ENCODE results near the gene HMGCS2.

The HMGCS2 gene

DNA sequence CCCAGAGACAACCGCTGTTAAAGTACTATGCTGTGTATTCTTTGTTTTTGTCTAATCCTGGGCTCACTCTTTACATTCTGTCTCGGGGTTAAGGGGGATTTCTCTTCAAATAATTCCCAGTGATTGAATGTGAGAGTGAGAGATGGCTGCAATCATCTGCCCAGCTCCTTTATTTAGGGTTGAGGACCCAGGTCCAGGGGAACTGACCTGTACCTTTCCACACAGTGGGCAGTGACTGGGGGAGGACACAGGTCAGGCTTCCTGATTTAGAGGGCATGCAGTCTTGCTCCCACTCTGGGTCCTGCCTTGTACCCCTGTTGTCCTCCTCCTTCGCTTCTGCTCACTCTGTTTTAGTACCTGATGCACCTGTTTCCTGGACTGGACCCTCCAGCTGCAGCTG, 35.0 kb downstream of the HMGCS2 start:
- no peak overlapping the region for H3K9ac ChIP-seq (ENCODE audit: low read depth in 1 of 2, low read length in 2 of 2)
- no peaks in the 10 kb centered on the region for H3K27me3 ChIP-seq (ENCODE audit: control insufficient read depth in 1 of 2, insufficient read depth in 2 of 2, low read length in 2 of 2)
- H3K36me3 ChIP-seq (ENCODE audit: control insufficient read depth in 1 of 2, insufficient read depth in 2 of 2, low read length in 2 of 2), result no peaks in the 10 kb centered on the region
- no peak overlapping the region for H3K27ac ChIP-seq (ENCODE audit: low read depth, low read length)
- H3K4me3 ChIP-seq (ENCODE audit: low read depth in 1 of 2, low read length in 2 of 2), result no peak overlapping the region
- H3K4me1 ChIP-seq (ENCODE audit: control insufficient read depth in 1 of 2, insufficient read depth in 2 of 2, low read length in 2 of 2), result peaks cover 12 to 16% of the 10 kb centered on the region in 2 donors
- no peaks in the 10 kb centered on the region for H3K9me3 ChIP-seq (ENCODE audit: control insufficient read depth in 1 of 2, low read length in 2 of 2)

- H3K27ac ChIP-seq (ENCODE audit: low read depth, low read length), result no peak overlapping the region
- no peak overlapping the region for H3K4me3 ChIP-seq (ENCODE audit: low read depth in 1 of 2, low read length in 2 of 2)
- no peak overlapping the region for H3K9ac ChIP-seq (ENCODE audit: low read depth in 1 of 2, low read length in 2 of 2)
- H3K36me3 ChIP-seq (ENCODE audit: control insufficient read depth in 1 of 2, insufficient read depth in 2 of 2, low read length in 2 of 2), result no peaks in the 10 kb centered on the region
- H3K27me3 ChIP-seq (ENCODE audit: control insufficient read depth in 1 of 2, insufficient read depth in 2 of 2, low read length in 2 of 2), result no peaks in the 10 kb centered on the region
- H3K9me3 ChIP-seq (ENCODE audit: control insufficient read depth in 1 of 2, low read length in 2 of 2), result no peaks in the 10 kb centered on the region
- peaks cover 11 to 17% of the 10 kb centered on the region in 2 donors for H3K4me1 ChIP-seq (ENCODE audit: control insufficient read depth in 1 of 2, insufficient read depth in 2 of 2, low read length in 2 of 2)
Measured at GRCh38 chr1:119732465-119733168, 36.1 kb downstream of the HMGCS2 start.

GRCh38 chr1:119731741-119732430, 36.8 kb downstream of the HMGCS2 start:
- no peaks in the 10 kb centered on the region for H3K9me3 ChIP-seq (ENCODE audit: control insufficient read depth in 1 of 2, low read length in 2 of 2)
- H3K4me1 ChIP-seq (ENCODE audit: control insufficient read depth in 1 of 2, insufficient read depth in 2 of 2, low read length in 2 of 2), result peaks cover 8 to 10% of the 10 kb centered on the region in 2 donors
- no peaks in the 10 kb centered on the region for H3K27me3 ChIP-seq (ENCODE audit: control insufficient read depth in 1 of 2, insufficient read depth in 2 of 2, low read length in 2 of 2)
- no peak overlapping the region for H3K27ac ChIP-seq (ENCODE audit: low read depth, low read length)
- H3K36me3 ChIP-seq (ENCODE audit: control insufficient read depth in 1 of 2, insufficient read depth in 2 of 2, low read length in 2 of 2), result no peaks in the 10 kb centered on the region
- no peak overlapping the region for H3K9ac ChIP-seq (ENCODE audit: low read depth in 1 of 2, low read length in 2 of 2)
- H3K4me3 ChIP-seq (ENCODE audit: low read depth in 1 of 2, low read length in 2 of 2), result no peak overlapping the region

DNA sequence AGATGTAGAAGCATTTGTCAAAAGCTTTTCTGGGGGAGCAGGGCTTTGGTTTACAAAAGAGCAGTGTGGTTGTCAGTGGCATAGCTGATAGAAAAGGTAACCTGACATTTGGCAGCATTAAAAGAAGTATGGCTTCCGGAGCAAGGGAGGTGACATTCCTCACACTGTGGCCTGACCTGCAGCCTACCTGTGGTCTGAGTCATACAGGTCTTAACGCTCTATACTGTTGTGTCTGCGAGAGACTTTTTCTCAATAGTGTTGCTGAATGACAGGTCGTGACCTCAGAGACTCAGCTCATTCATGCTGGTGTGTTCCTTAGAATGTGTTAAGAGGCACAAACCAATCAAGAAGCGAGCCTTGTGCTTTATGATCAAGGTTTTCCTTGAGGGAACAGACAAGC, 37.6 kb downstream of the HMGCS2 start:
- Histone ChIP-seq H3K27me3 (ENCODE audit: control insufficient read depth in 1 of 2, insufficient read depth in 2 of 2, low read length in 2 of 2) (no peaks in the 10 kb centered on the region), H3K4me3 (ENCODE audit: low read depth in 1 of 2, low read length in 2 of 2) (no peak overlapping the region), H3K36me3 (ENCODE audit: control insufficient read depth in 1 of 2, insufficient read depth in 2 of 2, low read length in 2 of 2) (no peaks in the 10 kb centered on the region), H3K9me3 (ENCODE audit: control insufficient read depth in 1 of 2, low read length in 2 of 2) (no peaks in the 10 kb centered on the region), H3K4me1 (ENCODE audit: control insufficient read depth in 1 of 2, insufficient read depth in 2 of 2, low read length in 2 of 2) (peaks cover 8 to 9% of the 10 kb centered on the region in 2 donors), H3K27ac (ENCODE audit: low read depth, low read length) (no peak overlapping the region), H3K9ac (ENCODE audit: low read depth in 1 of 2, low read length in 2 of 2) (no peak overlapping the region)

DNA sequence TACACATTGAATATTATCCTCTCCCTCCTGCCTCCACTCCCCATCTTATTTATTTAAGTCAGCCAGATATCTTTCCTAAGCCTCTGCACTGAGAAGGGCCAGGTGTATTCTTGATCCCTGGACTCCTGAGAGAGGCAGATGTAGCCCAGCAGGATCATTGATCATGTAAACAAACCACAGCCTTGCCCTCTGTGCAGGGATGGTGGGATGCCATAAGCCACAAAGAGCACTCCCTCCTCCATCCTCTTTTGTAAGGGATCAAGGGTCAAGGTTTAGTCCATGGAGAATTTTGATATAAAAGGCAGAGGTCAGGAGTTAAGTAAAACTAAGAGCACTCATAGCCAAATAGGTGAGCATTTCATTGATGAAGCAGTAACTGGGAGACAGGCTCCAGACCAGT, 39.7 kb downstream of the HMGCS2 start:
- no peak overlapping the region for H3K27ac ChIP-seq (ENCODE audit: low read depth, low read length)
- H3K36me3 ChIP-seq (ENCODE audit: control insufficient read depth in 1 of 2, insufficient read depth in 2 of 2, low read length in 2 of 2), result no peaks in the 10 kb centered on the region

DNA sequence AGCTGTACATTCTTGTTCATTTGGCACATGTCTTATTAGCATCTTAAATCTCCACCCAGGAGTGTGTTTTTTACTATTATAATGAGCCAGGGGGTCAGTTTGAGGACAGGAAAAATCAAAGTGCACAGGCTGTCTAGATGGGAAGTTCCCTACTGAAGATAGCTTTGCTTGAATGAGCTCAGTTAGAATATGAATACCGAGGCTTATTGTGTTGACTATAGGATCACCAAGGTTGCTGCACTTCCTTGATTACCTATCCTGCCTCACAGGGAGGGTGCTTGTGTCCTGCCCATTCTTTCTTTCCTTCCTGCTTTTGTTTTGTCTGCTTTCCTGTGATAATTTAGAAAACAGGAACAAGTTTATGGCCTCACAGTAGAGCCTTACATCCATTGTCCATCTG, 40.7 kb downstream of the HMGCS2 start:
- Histone ChIP-seq H3K27ac (ENCODE audit: low read depth, low read length) (no peak overlapping the region), H3K4me3 (ENCODE audit: low read depth in 1 of 2, low read length in 2 of 2) (no peak overlapping the region), H3K27me3 (ENCODE audit: control insufficient read depth in 1 of 2, insufficient read depth in 2 of 2, low read length in 2 of 2) (no peaks in the 10 kb centered on the region), H3K9ac (ENCODE audit: low read depth in 1 of 2, low read length in 2 of 2) (no peak overlapping the region), H3K36me3 (ENCODE audit: control insufficient read depth in 1 of 2, insufficient read depth in 2 of 2, low read length in 2 of 2) (peaks cover 0 to 2% of the 10 kb centered on the region in 2 donors), H3K4me1 (ENCODE audit: control insufficient read depth in 1 of 2, insufficient read depth in 2 of 2, low read length in 2 of 2) (peaks cover 8 to 9% of the 10 kb centered on the region in 2 donors), H3K9me3 (ENCODE audit: control insufficient read depth in 1 of 2, low read length in 2 of 2) (no peaks in the 10 kb centered on the region)

More for the DNA sequence above, 39.7 kb downstream of the HMGCS2 start:
- no peak overlapping the region for H3K9ac ChIP-seq (ENCODE audit: low read depth in 1 of 2, low read length in 2 of 2)
- H3K9me3 ChIP-seq (ENCODE audit: control insufficient read depth in 1 of 2, low read length in 2 of 2), result no peaks in the 10 kb centered on the region
- H3K4me3 ChIP-seq (ENCODE audit: low read depth in 1 of 2, low read length in 2 of 2), result no peak overlapping the region
- no peaks in the 10 kb centered on the region for H3K27me3 ChIP-seq (ENCODE audit: control insufficient read depth in 1 of 2, insufficient read depth in 2 of 2, low read length in 2 of 2)
- H3K4me1 ChIP-seq (ENCODE audit: control insufficient read depth in 1 of 2, insufficient read depth in 2 of 2, low read length in 2 of 2), result peaks cover 8 to 9% of the 10 kb centered on the region in 2 donors

- H3K9me3 ChIP-seq (ENCODE audit: control insufficient read depth in 1 of 2, low read length in 2 of 2), result no peaks in the 10 kb centered on the region
- no peaks in the 10 kb centered on the region for H3K27me3 ChIP-seq (ENCODE audit: control insufficient read depth in 1 of 2, insufficient read depth in 2 of 2, low read length in 2 of 2)
- H3K9ac ChIP-seq (ENCODE audit: low read depth in 1 of 2, low read length in 2 of 2), result no peak overlapping the region
- H3K4me3 ChIP-seq (ENCODE audit: low read depth in 1 of 2, low read length in 2 of 2), result no peak overlapping the region
- no peak overlapping the region for H3K27ac ChIP-seq (ENCODE audit: low read depth, low read length)
- peaks cover 0 to 3% of the 10 kb centered on the region in 2 donors for H3K36me3 ChIP-seq (ENCODE audit: control insufficient read depth in 1 of 2, insufficient read depth in 2 of 2, low read length in 2 of 2)
- H3K4me1 ChIP-seq (ENCODE audit: control insufficient read depth in 1 of 2, insufficient read depth in 2 of 2, low read length in 2 of 2), result peaks cover 9 to 19% of the 10 kb centered on the region in 2 donors
Measured at GRCh38 chr1:119725626-119726025, 43.1 kb downstream of the HMGCS2 start.

DNA sequence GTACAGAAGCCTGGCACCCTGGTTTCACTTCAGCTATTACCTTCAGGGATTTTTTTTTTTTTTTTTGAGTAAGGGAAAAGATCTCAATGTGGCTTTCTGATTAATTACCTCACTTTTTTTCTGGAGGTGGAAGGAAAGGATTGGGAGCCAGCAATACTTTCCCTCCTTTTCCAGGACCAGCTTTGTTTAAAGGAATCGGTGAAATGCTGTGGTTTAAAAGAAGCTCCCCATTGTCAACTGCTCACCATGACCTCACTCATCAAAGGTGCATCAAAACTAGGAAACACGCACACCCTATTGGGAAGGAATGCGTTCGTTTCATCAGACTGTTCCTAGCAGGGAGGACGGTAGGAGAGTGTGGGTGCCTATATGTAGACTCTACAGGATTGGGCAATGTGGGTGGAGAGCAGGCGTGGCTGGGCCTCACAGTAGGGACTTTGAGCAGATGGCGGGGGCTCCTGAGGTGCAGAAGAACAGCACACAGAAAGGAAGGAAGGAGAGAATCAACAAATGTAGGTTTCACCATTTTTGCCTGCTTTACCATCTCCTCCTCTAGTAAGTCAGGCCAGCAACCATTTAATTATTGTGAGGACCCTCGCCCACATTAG, 44.0 kb downstream of the HMGCS2 start:
- H3K4me3 ChIP-seq (ENCODE audit: low read depth in 1 of 2, low read length in 2 of 2), result no peak overlapping the region
- H3K4me1 ChIP-seq (ENCODE audit: control insufficient read depth in 1 of 2, insufficient read depth in 2 of 2, low read length in 2 of 2), result peaks cover 9 to 19% of the 10 kb centered on the region in 2 donors
- H3K36me3 ChIP-seq (ENCODE audit: control insufficient read depth in 1 of 2, insufficient read depth in 2 of 2, low read length in 2 of 2), result peaks cover 0 to 3% of the 10 kb centered on the region in 2 donors
- H3K27me3 ChIP-seq (ENCODE audit: control insufficient read depth in 1 of 2, insufficient read depth in 2 of 2, low read length in 2 of 2), result no peaks in the 10 kb centered on the region
- no peak overlapping the region for H3K9ac ChIP-seq (ENCODE audit: low read depth in 1 of 2, low read length in 2 of 2)
- no peaks in the 10 kb centered on the region for H3K9me3 ChIP-seq (ENCODE audit: control insufficient read depth in 1 of 2, low read length in 2 of 2)
- no peak overlapping the region for H3K27ac ChIP-seq (ENCODE audit: low read depth, low read length)

- no peaks in the 10 kb centered on the region for H3K27me3 ChIP-seq (ENCODE audit: control insufficient read depth in 1 of 2, insufficient read depth in 2 of 2, low read length in 2 of 2)
- no peak overlapping the region for H3K27ac ChIP-seq (ENCODE audit: low read depth, low read length)
- H3K4me3 ChIP-seq (ENCODE audit: low read depth in 1 of 2, low read length in 2 of 2), result no peak overlapping the region
- peaks cover 0 to 20% of the 10 kb centered on the region in 2 donors for H3K4me1 ChIP-seq (ENCODE audit: control insufficient read depth in 1 of 2, insufficient read depth in 2 of 2, low read length in 2 of 2)
- no peaks in the 10 kb centered on the region for H3K9me3 ChIP-seq (ENCODE audit: control insufficient read depth in 1 of 2, low read length in 2 of 2)
- H3K36me3 ChIP-seq (ENCODE audit: control insufficient read depth in 1 of 2, insufficient read depth in 2 of 2, low read length in 2 of 2), result peaks cover 0 to 3% of the 10 kb centered on the region in 2 donors
- H3K9ac ChIP-seq (ENCODE audit: low read depth in 1 of 2, low read length in 2 of 2), result no peak overlapping the region
Measured at GRCh38 chr1:119721896-119722295, 46.8 kb downstream of the HMGCS2 start.

DNA sequence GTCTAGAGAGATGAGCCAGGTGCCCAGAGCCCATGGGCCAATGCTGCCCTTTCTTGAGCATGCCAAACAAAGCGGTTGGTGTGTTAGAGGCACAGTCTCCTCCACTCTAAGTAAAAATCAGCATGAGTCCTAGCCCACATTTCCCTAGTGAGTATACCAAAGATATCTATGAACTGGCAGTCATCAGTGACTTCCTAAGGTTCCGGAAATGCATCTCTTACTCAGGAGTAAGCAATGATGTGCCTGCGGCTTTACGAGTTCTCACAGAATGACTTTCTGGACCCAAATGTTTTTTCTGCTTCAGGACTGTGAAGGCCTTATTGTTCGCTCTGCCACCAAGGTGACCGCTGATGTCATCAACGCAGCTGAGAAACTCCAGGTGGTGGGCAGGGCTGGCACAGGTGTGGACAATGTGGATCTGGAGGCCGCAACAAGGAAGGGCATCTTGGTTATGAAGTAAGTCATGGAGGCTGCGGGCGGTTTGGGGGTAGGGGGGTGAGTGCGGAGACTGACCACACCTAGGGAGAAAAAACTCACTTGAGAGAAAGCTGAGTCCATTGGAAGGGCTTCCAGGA, 47.8 kb downstream of the HMGCS2 start:
- H3K36me3 ChIP-seq (ENCODE audit: control insufficient read depth in 1 of 2, insufficient read depth in 2 of 2, low read length in 2 of 2), result peaks cover 0 to 3% of the 10 kb centered on the region in 2 donors
- peaks cover 0 to 20% of the 10 kb centered on the region in 2 donors for H3K4me1 ChIP-seq (ENCODE audit: control insufficient read depth in 1 of 2, insufficient read depth in 2 of 2, low read length in 2 of 2)
- no peak overlapping the region for H3K9ac ChIP-seq (ENCODE audit: low read depth in 1 of 2, low read length in 2 of 2)
- H3K27ac ChIP-seq (ENCODE audit: low read depth, low read length), result no peak overlapping the region
- no peaks in the 10 kb centered on the region for H3K9me3 ChIP-seq (ENCODE audit: control insufficient read depth in 1 of 2, low read length in 2 of 2)
- no peaks in the 10 kb centered on the region for H3K27me3 ChIP-seq (ENCODE audit: control insufficient read depth in 1 of 2, insufficient read depth in 2 of 2, low read length in 2 of 2)
- no peak overlapping the region for H3K4me3 ChIP-seq (ENCODE audit: low read depth in 1 of 2, low read length in 2 of 2)
